HG02588 (cell line): ENCODE measurements around the gene NLRC3.
"Not testable (repeated sequence)": the region's sequence is repeated elsewhere in the genome, so short reads cannot be mapped to it uniquely, and the experiment has no call there.

ENCODE experiments used
- ATAC-seq: cut with Tn5 transposase; IDR thresholded peaks from one replicate; pipeline ENCODE4 v1.9.1; 2021; ENCODE audit warnings: mild to moderate bottlenecking, moderate library complexity; ENCODE audit not compliant: unreplicated experiment

NLRC3 gene

GRCh38 chr16:3577302-3577752 lies at the start of gene NLRC3:
NLRC3 (minus strand) TSS chr16:3577403; CDS start chr16:3565036, 12,367 bp downstream.
- no peak for ATAC-seq

GRCh38 chr16:3625911-3626732 lies 48.9 kb upstream of the NLRC3 start:
- no peak for ATAC-seq

- no peak for ATAC-seq
Observed at GRCh38 chr16:3625331-3625730, 48.1 kb upstream of the NLRC3 start.

- no peak for ATAC-seq
Observed at GRCh38 chr16:3623642-3624041, 46.4 kb upstream of the NLRC3 start.

GRCh38 chr16:3618769-3619141 lies 41.6 kb upstream of the NLRC3 start:
- no peak for ATAC-seq

GRCh38 chr16:3612510-3613466 lies 35.6 kb upstream of the NLRC3 start:
- ATAC-seq: no peak

- ATAC-seq: peak; percentile 82
Observed at GRCh38 chr16:3611146-3611975, 34.2 kb upstream of the NLRC3 start, which contains the start of gene SLX4. SLX4 (minus strand) TSS chr16:3611606; CDS start chr16:3608964, 2,642 bp downstream.

GRCh38 chr16:3610698-3611145 lies 33.5 kb upstream of the NLRC3 start:
- ATAC-seq: no peak

- no peak for ATAC-seq
Observed at GRCh38 chr16:3609895-3610697, 32.9 kb upstream of the NLRC3 start.

- ATAC-seq: not testable (repeated sequence)
Observed at GRCh38 chr16:3608976-3609375, 31.8 kb upstream of the NLRC3 start.

GRCh38 chr16:3608069-3608468 lies 30.9 kb upstream of the NLRC3 start:
- no peak for ATAC-seq

GRCh38 chr16:3607634-3608033 lies 30.4 kb upstream of the NLRC3 start:
- no peak for ATAC-seq

GRCh38 chr16:3607161-3607560 lies 30.0 kb upstream of the NLRC3 start:
- no peak for ATAC-seq

- no peak for ATAC-seq
Observed at GRCh38 chr16:3606441-3606840, 29.2 kb upstream of the NLRC3 start.

GRCh38 chr16:3602320-3602653 lies 25.1 kb upstream of the NLRC3 start:
- ATAC-seq: no peak

- no peak for ATAC-seq
Observed at GRCh38 chr16:3601614-3602319, 24.6 kb upstream of the NLRC3 start.

GRCh38 chr16:3599922-3600321 lies 22.7 kb upstream of the NLRC3 start:
- ATAC-seq: no peak

GRCh38 chr16:3599121-3599520 lies 21.9 kb upstream of the NLRC3 start:
- no peak for ATAC-seq

- ATAC-seq: no peak
Observed at GRCh38 chr16:3598236-3598635, 21.0 kb upstream of the NLRC3 start.
